HL-60 (cell line): ENCODE results near the gene SCYGR1.
"Not testable (repeated sequence)": the region's sequence is repeated elsewhere in the genome, so short reads cannot be mapped to it uniquely, and the experiment has no call there.

Experiments used
- DNase-seq, 2 experiments: peaks; one replicate each; pipeline ENCODE4 v3.0.0-alpha.2; 2010 to 2020; ENCODE audit warnings: low read depth in 1 of 2, low spot score in 1 of 2
- H3K27ac ChIP-seq: fragments of 250-450 bp; sonication (Bioruptor Pico); replicated peaks from 2 replicates; pipeline ENCODE4 v1.5.1; 2020; ENCODE audit warnings: mild to moderate bottlenecking, moderate library complexity
- H3K27me3 ChIP-seq: fragments of 250-450 bp; sonication (Bioruptor Pico); 2 replicates; pipeline ENCODE4 v1.5.1; 2021; ENCODE audit warnings: mild to moderate bottlenecking, moderate library complexity; ENCODE audit not compliant: insufficient read depth, poor library complexity, severe bottlenecking
- H3K4me3 ChIP-seq: replicated peaks from 2 replicates; pipeline ENCODE4 v1.5.1; 2011; ENCODE audit warnings: mild to moderate bottlenecking, control low read depth, low read length; ENCODE audit not compliant: insufficient read depth
- CTCF ChIP-seq: IDR thresholded peaks from one replicate; pipeline ENCODE4 v1.5.1; 2011; ENCODE audit warnings: low read length, control low read depth, inconsistent platforms; ENCODE audit not compliant: insufficient read depth
- GABPA ChIP-seq: IDR thresholded peaks from 2 replicates; pipeline ENCODE4 v1.6.1; 2012; ENCODE audit warnings: low read depth
- POLR2AphosphoS5 ChIP-seq: IDR thresholded peaks from 2 replicates; pipeline ENCODE4 v1.6.1; 2012; ENCODE audit warnings: low read depth
- REST ChIP-seq: IDR thresholded peaks from 2 replicates; pipeline ENCODE4 v1.6.1; 2012; ENCODE audit warnings: low read depth; ENCODE audit not compliant: insufficient replicate concordance
- SPI1 ChIP-seq: IDR thresholded peaks from 2 replicates; pipeline ENCODE4 v1.6.1; 2012; ENCODE audit warnings: low read depth, mild to moderate bottlenecking, borderline replicate concordance
- long read RNA-seq: library from polyadenylated mRNA; unstranded; transcript quantifications from one replicate; pipeline ENCODE4 v2.0.0, GENCODE V29; 2020

SCYGR1 gene
- long read RNA-seq = 0 reads

GRCh38 chr2:227387583-227387982 is at the start of gene SCYGR1:
Gene SCYGR1 (minus strand): TSS chr2:227387949. CDS start chr2:227387949, 0 bp downstream.
- not testable (repeated sequence) for DNase-seq, H3K27ac ChIP-seq, H3K27me3 ChIP-seq, H3K4me3 ChIP-seq

GRCh38 chr2:227436436-227437174 is 48.9 kb upstream of the SCYGR1 start:
- Histone ChIP-seq H3K27me3 (no peaks in the 10 kb centered on the region), H3K4me3 (no peak overlapping the region), H3K27ac (peak overlapping the region; percentile 31)
- TF ChIP-seq POLR2AphosphoS5 (no peak), SPI1 (no peak), CTCF (no peak), GABPA (no peak), REST (no peak)
- DNase-seq = peak; percentile 66 to 72

GRCh38 chr2:227433171-227433570 is 45.4 kb upstream of the SCYGR1 start:
- no peak overlapping the region for H3K4me3 ChIP-seq
- DNase-seq = no peak
- no peaks in the 10 kb centered on the region for H3K27me3 ChIP-seq
- no peak overlapping the region for H3K27ac ChIP-seq
- TF ChIP-seq SPI1 (no peak), CTCF (no peak), POLR2AphosphoS5 (no peak), REST (no peak), GABPA (no peak)

- DNase-seq = no peak
- no peak overlapping the region for H3K27ac ChIP-seq
- TF ChIP-seq REST (no peak), POLR2AphosphoS5 (no peak), CTCF (no peak), SPI1 (no peak), GABPA (no peak)
Measured at GRCh38 chr2:227430639-227431038, 42.9 kb upstream of the SCYGR1 start.

More at GRCh38 chr2:227430639-227431038, 42.9 kb upstream of the SCYGR1 start:
- Histone ChIP-seq H3K4me3 (no peak overlapping the region), H3K27me3 (no peaks in the 10 kb centered on the region)
